Pancreas (tissue), 10 donors: Measurements from ENCODE around the gene DTNBP1. TPM values are rescaled to one million over a fixed set of nuclear protein-coding genes. Genes with fewer than 3 reads are reported as not detected.

Experiments
- ATAC-seq, 4 donors: fragments of 200-7000 bp; cut with Tn5 transposase; one replicate each; pipeline versions ENCODE4 v1.8.0 to v1.9.1; 2020; ENCODE audit warnings: mild to moderate bottlenecking in 4 of 4, moderate library complexity in 4 of 4
- DNase-seq, 6 donors: peaks; one replicate each; pipeline ENCODE4 v3.0.0-alpha.2; 2020
- FAIRE-seq: peaks from 2 replicates; lab custom pipeline; 2012; peaks lifted over from hg19 to GRCh38; lab: Jason Lieb, UNC
- H3K27ac ChIP-seq, 4 donors: fragments of 200-600 bp; sonication (generic); 1 replicate in 3 of 4; 2 replicates in 1 of 4; pipeline versions ENCODE4 v1.5.0 to v1.8.0; 2020
- H3K27me3 ChIP-seq, 4 donors: fragments of 200-600 bp; one replicate each; pipeline ENCODE4 v1.8.0; 2021
- H3K36me3 ChIP-seq, 3 donors: fragments of 200-600 bp; sonication (generic) in 1 of 3; one replicate each; pipeline versions ENCODE4 v1.5.0 to v1.8.0; 2020 to 2021
- H3K4me1 ChIP-seq, 3 donors: fragments of 200-600 bp; one replicate each; pipeline ENCODE4 v1.8.0; 2021
- H3K4me3 ChIP-seq, 4 donors: fragments of 200-600 bp; sonication (generic) in 2 of 4; one replicate each; pipeline versions ENCODE4 v1.5.0 to v1.8.0; 2020 to 2021
- H3K9me3 ChIP-seq, 4 donors: fragments of 200-600 bp; one replicate each; pipeline ENCODE4 v1.8.0; 2021
- CTCF ChIP-seq, 4 donors: fragments of 200-600 bp; sonication (generic) in 3 of 4; IDR thresholded peaks; one replicate each; pipeline versions ENCODE4 v1.5.0 to v1.8.0; 2021; ENCODE audit warnings: antibody characterized with exemption in 4 of 4
- WGBS, 2 donors: extraction: QIAGEN DNeasy Blood & Tissue Kit; methylation state at CpG; one replicate each; pipeline ENCODE4 v1.1.7; 2013; 5-methylcytosine and 5-hydroxymethylcytosine counted together
- intact Hi-C, 3 donors: fragments of 100-400 bp; cut with DNase I; formaldehyde crosslinking; loops; one replicate each; pipeline versions ENCODE4 v1.11.1 to v1.14.2; 2022
- polyA plus RNA-seq, 2 donors: library from polyadenylated mRNA; stranded (reverse); fragments of 200-250 nt; gene quantifications; one replicate each; pipeline ENCODE4 v1.2.3, GENCODE V29; 2013
- total RNA-seq, 6 donors: library from RNA; stranded (reverse); fragmentation: NEBNext Ultra II Directional in 4 of 6; extraction: Animal tissue kit (Norgen Biotek cat#: 25700) in 4 of 6; gene quantifications; one replicate each; pipeline versions ENCODE4 v1.2.1 to v1.2.4, GENCODE V29; 2021 to 2023
- donor health status: healthy with polysubstance abuse.
- donor health status: DM: no; HTN: no; CAD: no; lungs with moderate emphysema.
- donor health status: DM: no; HTN: no; CAD: no.
- donor health status: control.
- donor health status: control.
- donor health status: Bipolar disorder and iron deficiency.
- donor health status: DM: yes; HTN: yes; CAD: no.
- donor health status: DM: no; HTN: no; CAD: no.
- donor health status: DM: no; HTN: no; CAD: no.
- donor health status: DM: yes; HTN: yes; CAD: no.

DTNBP1 gene
- total RNA-seq (10 to 100 TPM in 1 of 6 donors, 1 to 10 TPM in 5; 7.3 to 11.5 (median 8.0) TPM), polyA plus RNA-seq (10 to 100 TPM in 1 of 2 donors, 1 to 10 TPM in 1; 6.5 to 10.9 TPM)

- Histone ChIP-seq H3K4me1 (peaks cover 0 to 3% (median 0%) of the 10 kb centered on the region in 3 donors), H3K9me3 (no peaks in the 10 kb centered on the region), H3K27me3 (no peaks in the 10 kb centered on the region), H3K36me3 (no peaks in the 10 kb centered on the region), H3K27ac (peak within 1 kb of the TSS; percentile 79 to 90 (median 82)), H3K4me3 (peak within 1 kb of the TSS; percentile 88 to 98 (median 95))
- DNase-seq (peak; percentile 74 to 95 (median 82)), FAIRE-seq (no peak), ATAC-seq (peak; percentile 94 to 97 (median 94))
- intact Hi-C loops: no loop called here
- TF ChIP-seq CTCF (IDR thresholded peaks at IDR 0.05): no peak
- 1% methylated on average over 55 to 98 of the region's 98 CpGs for WGBS, 2 donors
Measured at GRCh38 chr6:15662326-15663129, at the start of gene DTNBP1. Gene DTNBP1 (minus strand): TSS chr6:15663028. CDS start chr6:15662869, 159 bp downstream.

- no peak for FAIRE-seq
- WGBS, 2 donors: 89 to 91% methylated on average over 2 of the region's 2 CpGs
- intact Hi-C loops: no loop called here
Measured at GRCh38 chr6:15709651-15710269, 46.9 kb upstream of the DTNBP1 start.

GRCh38 chr6:15708231-15708630 is 45.4 kb upstream of the DTNBP1 start:
- Histone ChIP-seq H3K4me3 (no peak overlapping the region), H3K4me1 (no peaks in the 10 kb centered on the region), H3K27ac (no peak overlapping the region), H3K9me3 (no peaks in the 10 kb centered on the region), H3K27me3 (no peaks in the 10 kb centered on the region), H3K36me3 (no peaks in the 10 kb centered on the region)
- no peak for TF ChIP-seq CTCF (IDR thresholded peaks at IDR 0.05)
- no peak for FAIRE-seq
- DNase-seq: no peak
- no peak for ATAC-seq
- WGBS, 2 donors: 61 to 75% methylated on average over 5 of the region's 5 CpGs
- intact Hi-C loops: no loop called here

More at GRCh38 chr6:15709651-15710269, 46.9 kb upstream of the DTNBP1 start:
- Histone ChIP-seq H3K36me3 (no peaks in the 10 kb centered on the region), H3K27ac (no peak overlapping the region), H3K4me3 (no peak overlapping the region), H3K27me3 (no peaks in the 10 kb centered on the region), H3K4me1 (no peaks in the 10 kb centered on the region), H3K9me3 (no peaks in the 10 kb centered on the region)
- ATAC-seq (no peak), DNase-seq (no peak)
- no peak for TF ChIP-seq CTCF (IDR thresholded peaks at IDR 0.05)

- H3K9me3 ChIP-seq: no peaks in the 10 kb centered on the region
- ATAC-seq (no peak), DNase-seq (no peak), FAIRE-seq (no peak)
- intact Hi-C loops: no loop called here
- no peak overlapping the region for H3K27ac ChIP-seq
- no peak for TF ChIP-seq CTCF (IDR thresholded peaks at IDR 0.05)
- H3K4me1 ChIP-seq: no peaks in the 10 kb centered on the region
- H3K4me3 ChIP-seq: no peak overlapping the region
- H3K27me3 ChIP-seq: no peaks in the 10 kb centered on the region
- no peaks in the 10 kb centered on the region for H3K36me3 ChIP-seq
- 48 to 55% methylated on average over 3 of the region's 3 CpGs for WGBS, 2 donors
Measured at GRCh38 chr6:15705981-15706380, 43.2 kb upstream of the DTNBP1 start.
